ENCODE data around the gene REV3L.
"Not testable (repeated sequence)": the region's sequence is repeated elsewhere in the genome, so short reads cannot be mapped to it uniquely, and the experiment has no call there.

REV3L gene

DNA sequence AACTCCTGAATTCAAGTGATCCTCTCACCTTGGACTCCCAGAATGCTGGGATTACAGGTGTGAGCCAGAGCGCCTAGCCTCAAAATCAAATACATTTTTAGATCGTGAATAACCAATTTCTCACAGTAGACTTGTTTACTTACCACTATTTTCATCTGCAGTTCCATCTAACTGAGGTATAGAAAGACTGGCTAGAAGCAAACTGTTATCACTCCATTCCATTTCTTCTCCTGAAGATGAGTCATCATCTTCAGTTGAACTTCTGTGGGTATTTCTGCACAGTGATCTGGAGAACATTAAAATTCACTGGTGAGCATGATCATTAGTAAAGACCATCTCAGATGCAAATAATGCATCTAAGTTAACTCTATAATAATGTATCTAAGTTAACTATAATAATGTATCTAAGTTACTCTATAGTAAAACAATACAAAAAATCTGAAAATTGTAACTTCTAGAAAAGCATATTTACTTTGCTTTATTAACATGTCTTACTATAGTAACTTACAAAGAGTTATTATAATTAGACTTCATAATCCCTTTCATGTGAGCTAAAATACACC, 105.4 kb downstream of the REV3L start:
- no peak for DNase-seq (ENCODE audit: low read depth, low spot score)

- DNase-seq (ENCODE audit: low read depth, low spot score) = no peak
These were observed 115.5 kb downstream of the REV3L start for GRCh38 chr6:111367393-111368088.

GRCh38 chr6:111361648-111362047, 121.4 kb downstream of the REV3L start:
- peak; percentile 48 for DNase-seq (ENCODE audit: low read depth, low spot score)

- DNase-seq (ENCODE audit: low read depth, low spot score) = no peak
These were observed 124.6 kb downstream of the REV3L start for GRCh38 chr6:111358454-111358853.

DNA sequence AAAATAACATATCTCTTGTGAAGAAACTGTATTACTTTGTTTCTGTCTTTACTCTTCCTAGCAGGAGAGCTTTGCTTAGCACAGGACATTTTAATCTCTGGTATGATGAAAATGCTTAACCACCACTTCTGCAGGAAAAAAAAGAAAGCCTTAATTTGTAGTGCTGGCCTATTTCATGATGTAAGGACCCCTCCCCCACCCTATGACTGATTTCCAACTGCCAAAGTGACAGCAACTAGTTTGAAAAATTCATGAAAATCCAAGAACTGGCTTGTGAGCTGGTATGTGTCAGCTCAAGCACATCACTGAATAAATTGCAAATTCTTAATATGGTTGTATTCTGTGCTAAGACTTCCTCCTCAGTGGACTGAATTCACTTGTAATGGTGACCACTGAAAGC, 125.3 kb downstream of the REV3L start:
- no peak for DNase-seq (ENCODE audit: low read depth, low spot score)

- no peak for DNase-seq (ENCODE audit: low read depth, low spot score)
These were observed 126.5 kb downstream of the REV3L start for GRCh38 chr6:111356551-111356950.

DNA sequence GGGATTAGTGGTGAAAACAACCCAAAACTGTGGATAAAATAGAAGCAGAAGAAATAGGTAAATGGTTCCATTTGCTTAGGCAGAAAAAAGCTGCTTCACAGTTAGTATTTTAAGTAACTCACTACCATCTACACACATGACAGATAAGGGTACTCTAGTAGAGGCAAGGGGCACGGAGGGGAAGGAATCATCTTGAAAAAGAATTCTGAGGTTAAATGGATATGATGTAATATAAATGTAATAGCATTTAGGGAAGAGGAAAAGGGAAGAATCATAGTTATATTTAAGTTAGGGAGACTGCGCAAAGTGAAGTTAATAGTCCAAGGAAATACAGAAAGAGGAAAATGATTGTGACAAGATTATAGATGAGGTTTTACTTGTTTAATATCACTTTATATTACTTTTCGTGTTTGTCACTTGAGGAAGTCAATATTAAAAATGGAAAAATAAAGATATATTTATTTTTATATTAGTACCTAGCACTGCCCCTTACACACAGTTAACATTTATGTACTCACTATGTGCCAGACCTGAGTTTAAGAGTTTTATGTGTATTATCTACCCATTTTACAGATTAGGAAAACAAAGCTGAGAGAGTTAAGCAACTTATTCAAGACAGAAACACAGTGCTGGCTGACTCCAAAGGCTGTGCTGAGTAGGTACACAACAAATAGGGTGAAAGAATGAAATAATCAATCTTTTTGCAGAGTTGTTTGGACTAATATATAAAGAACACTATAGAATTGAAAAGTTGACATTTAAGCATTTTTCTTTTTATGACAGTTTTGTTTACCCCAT, 128.1 kb downstream of the REV3L start:
- DNase-seq (ENCODE audit: low read depth, low spot score) = no peak

- no peak for DNase-seq (ENCODE audit: low read depth, low spot score)
These were observed 129.0 kb downstream of the REV3L start for GRCh38 chr6:111353912-111354462.

DNA sequence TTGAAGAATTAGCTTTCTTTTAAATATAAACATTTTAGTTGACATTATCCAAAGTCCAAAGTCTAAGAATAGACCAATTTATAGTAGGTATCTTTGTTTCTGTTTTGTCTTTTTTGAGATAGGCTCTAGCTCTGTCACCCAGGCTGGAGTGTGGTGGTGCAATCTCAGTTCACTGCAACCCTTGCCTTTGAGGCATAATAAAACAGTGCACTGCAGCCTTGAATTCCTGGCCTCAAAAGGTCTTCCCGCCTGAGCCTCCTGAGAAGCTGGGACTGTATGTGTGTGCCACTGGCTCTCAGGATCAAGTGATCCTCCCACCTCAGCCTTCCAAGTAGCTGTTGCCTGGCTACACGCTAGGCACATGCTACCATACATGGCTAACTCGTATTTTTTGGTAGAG, 135.4 kb downstream of the REV3L start:
- DNase-seq (ENCODE audit: low read depth, low spot score) = peak; percentile 10

DNA sequence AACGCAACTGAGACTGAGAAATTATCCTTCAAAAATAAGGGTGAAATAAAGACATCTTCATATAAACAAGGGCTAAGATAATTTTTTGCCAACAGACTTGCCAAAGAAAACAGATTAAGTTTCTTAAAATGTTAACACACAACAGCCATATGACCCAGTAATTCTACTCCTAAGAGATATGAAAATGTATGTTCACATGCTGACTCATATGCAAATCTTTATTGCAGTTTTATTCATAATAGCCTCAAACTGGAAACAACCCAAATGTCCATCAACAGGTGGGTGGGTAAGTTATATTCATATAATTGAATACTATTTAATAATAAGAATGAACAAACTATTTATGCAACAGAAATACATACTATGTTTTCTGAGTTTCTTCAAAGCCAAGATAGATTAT, 140.1 kb downstream of the REV3L start:
- no peak for DNase-seq (ENCODE audit: low read depth, low spot score)

- DNase-seq (ENCODE audit: low read depth, low spot score) = no peak
These were observed 143.7 kb downstream of the REV3L start for GRCh38 chr6:111339294-111339693.

GRCh38 chr6:111338843-111339242, 144.2 kb downstream of the REV3L start:
- no peak for DNase-seq (ENCODE audit: low read depth, low spot score)

- DNase-seq (ENCODE audit: low read depth, low spot score) = no peak
These were observed 145.2 kb downstream of the REV3L start for GRCh38 chr6:111337829-111338236.

DNA sequence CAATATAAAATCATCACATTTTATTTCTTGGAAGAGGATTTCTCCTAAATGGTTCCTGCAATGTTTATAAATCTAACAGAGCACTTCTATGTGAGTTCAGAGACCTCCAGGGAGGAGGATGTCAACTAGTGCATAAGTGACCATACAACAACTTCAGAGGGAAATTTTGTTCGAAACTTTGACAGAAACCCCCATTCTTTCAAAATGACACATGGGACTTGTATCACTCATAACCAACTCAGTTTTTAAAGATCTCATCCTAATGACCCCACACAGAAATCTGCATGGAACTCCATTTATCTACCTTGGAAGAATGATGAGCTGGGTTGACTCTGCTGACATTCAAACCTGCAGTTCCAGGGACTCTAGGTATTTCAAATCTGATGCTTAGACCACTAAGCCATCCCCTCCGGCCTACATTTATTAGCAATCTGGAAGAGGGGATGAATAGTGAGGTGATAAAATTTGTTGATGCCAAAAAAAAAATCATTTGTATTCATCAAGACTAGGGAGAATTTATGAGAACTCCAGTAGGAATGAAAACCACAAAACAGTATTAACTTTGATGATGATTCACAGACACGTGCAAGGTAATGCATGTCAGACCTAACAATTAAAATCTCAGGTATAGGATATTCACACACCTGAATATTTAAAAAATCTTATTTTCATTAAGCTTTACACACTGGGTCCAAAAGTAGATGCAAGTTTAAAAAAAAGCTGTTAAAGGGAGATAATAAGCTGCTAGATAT, 153.0 kb downstream of the REV3L start:
- no peak for DNase-seq (ENCODE audit: low read depth, low spot score)

- DNase-seq (ENCODE audit: low read depth, low spot score) = no peak
These were observed 156.5 kb downstream of the REV3L start for GRCh38 chr6:111326563-111326962.

DNA sequence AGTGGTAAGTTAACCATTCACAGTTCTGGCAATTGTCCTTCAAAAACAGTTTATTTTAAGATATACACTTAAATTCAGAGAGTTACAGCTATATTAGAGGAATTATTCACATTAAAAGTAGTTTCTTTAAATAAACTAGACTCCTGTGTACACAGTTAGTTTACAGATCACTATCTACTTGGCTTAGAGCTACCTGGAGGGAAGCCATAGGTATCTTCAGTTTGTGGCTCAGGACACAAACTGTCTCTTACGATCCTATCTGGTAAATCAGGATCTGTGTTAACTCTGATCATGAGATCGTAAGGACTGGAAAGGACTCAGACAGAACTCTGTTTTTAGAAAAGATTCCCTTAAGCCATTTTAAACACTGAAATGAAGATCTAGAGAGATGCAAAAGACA, 160.9 kb downstream of the REV3L start:
- DNase-seq (ENCODE audit: low read depth, low spot score) = no peak

DNA sequence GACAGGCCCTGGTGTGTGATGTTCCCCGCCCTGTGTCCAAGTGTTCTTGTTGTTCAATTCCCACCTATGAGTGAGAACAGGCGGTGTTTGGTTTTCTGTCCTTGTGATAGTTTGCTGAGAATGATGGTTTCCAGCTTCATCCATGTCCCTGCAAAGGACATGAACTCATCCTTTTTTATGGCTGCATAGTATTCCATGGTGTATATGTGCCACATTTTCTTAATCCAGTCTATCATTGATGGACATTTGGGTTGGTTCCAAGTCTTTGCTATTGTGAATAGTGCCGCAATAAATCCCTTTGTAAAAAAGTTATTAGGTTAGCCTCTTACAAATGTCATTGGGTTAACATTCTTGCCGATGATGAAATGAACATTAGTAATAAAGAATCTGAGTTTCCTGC, 175.1 kb downstream of the REV3L start:
- DNase-seq (ENCODE audit: low read depth, low spot score) = not testable (repeated sequence)

- DNase-seq (ENCODE audit: low read depth, low spot score) = no peak
These were observed 175.7 kb downstream of the REV3L start for GRCh38 chr6:111307275-111307858.

- peak; percentile 8 for DNase-seq (ENCODE audit: low read depth, low spot score)
These were observed 176.7 kb downstream of the REV3L start for GRCh38 chr6:111306104-111306888.

DNA sequence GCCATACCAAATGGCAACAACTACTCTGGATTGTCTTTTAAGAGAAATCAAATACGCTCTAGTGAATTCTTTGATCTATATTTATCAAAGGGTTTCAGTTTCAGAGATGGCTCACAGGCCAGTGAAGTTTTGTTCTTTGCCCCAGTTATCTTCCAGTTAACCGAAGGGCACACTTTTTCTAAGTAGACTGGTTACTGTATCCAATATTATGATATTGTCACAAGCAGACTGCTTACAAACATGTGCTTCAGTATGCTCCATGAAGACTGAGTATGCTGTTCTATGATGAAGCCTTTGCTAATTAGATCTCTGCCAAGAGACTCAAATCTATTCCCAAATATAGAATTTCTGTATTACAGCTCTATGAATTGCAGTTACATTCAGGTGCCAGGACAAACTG, 181.1 kb downstream of the REV3L start:
- no peak for DNase-seq (ENCODE audit: low read depth, low spot score)

Data from ELF-1 (cell line).